T follicular helper cell (primary cell): Measurements from ENCODE around the gene PPIB.
"Not testable (repeated sequence)": the region's sequence is repeated elsewhere in the genome, so short reads cannot be mapped to it uniquely, and the experiment has no call there.

Experiments used
- DNase-seq: peaks from one replicate; pipeline ENCODE4 v3.0.0-alpha.2; 2020; ENCODE audit warnings: low read depth

PPIB gene

DNA sequence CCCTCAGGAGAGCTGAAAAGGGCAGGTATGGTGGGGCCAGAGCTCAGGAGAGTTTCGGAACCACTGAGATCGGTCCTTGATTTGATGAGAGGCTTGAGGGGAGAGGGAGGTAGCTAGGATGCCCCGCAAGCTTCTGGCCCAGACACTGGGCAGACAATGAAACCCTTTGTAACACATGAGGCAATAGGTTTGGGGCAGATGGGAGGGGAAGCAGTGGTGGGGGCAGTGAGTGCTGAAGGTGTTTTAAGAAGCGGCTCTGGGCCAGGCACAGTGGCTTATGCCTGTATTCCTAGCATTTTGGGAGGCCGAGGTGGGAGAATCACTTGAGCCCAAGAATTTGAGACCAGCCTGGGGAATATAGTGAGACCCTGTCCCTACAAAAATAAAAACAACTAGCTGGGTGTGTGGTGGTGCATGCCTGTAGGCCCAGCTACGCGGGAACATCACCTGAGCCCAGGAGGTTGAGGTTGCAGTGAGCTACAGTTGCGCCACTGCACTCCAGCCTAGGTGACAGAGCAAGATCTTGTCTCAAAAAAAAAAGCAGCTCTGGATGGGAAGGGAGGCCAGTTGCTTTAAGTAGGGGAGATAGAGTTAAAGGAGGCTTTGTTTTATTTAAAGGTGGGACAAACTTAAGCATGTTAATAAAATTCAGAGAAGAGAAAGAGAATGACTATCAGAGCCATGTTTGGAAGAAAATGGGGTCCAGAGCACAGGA, 20.9 kb downstream of the PPIB start:
- DNase-seq = no peak

DNA sequence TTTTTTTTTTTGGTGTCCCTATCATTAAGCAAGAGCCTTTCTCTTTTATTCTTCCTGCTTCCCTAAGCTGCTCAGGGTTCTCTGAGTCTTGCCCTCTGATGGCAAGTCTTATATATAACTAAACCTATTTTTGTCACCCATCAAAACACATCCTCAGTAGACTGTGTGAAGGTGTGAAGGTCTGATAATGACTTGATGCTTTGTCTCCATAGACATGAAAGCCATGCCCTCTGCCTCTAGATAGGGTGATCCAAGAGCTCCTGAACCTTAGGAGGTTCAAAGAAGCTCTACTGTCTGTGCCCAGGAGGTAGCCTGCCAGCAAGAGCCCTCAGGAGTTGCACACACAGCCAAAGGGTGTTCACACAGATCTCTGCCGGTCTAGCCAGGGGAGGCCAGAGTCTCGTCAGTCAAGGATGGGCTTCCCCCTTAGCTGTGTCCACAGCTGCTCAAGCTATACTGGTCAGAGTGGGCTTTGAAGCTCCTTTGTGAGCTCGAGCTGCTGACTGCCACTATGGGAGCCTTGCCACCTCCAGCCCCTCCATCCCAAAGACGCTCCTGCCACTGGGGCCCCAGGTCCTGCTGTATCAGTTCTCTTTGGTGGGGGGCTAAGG, 24.4 kb downstream of the PPIB start:
- DNase-seq = no peak

DNA sequence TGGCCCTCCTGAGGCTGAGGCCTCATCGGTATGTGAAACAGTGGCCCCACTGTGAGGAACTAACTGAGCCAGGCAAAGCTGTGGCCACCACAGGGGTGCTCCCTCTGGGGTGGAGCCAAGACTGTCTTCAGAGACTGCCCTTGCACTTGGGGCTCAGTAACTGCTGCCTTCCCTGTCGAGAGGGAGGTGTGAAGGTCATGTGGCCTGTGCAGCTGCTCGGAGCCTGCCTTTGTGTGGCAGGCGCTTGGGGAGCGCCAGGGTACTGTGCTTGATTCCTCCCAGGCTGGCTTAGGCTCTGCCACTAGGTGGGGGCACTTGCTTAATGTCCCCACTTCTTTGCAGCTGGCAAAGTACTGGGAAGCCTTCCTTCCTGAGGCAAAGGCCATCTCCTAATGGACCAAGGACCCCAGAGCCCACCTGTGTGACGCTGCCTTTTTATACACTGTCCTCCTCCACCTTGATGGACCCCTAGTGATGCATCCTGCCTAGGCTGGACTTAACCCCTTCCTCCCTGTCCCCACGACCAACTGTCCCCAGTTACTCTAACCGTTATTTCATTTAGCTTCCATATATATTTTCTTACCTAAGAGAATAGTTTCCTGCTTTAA, 25.5 kb downstream of the PPIB start:
- no peak for DNase-seq

DNA sequence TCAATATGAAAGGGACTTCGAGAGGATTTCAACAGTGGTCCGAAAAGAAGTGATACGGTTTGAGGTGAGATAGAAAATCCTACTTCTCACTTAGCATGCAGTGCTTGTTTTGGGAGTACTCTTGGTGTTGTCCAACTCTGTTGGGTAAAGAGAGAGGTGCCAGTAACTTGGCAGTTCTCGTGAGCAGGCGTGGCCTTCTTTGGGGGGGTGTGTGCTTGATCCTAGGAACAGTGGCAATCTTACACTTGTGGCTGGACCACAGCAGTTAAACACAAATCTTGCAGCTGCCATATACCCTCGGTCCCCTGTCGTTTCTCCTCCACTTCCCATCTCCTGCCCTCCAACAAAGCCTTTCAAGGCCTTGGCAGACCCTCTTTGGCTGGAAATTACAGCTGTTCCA, 26.5 kb downstream of the PPIB start:
- DNase-seq = no peak

DNA sequence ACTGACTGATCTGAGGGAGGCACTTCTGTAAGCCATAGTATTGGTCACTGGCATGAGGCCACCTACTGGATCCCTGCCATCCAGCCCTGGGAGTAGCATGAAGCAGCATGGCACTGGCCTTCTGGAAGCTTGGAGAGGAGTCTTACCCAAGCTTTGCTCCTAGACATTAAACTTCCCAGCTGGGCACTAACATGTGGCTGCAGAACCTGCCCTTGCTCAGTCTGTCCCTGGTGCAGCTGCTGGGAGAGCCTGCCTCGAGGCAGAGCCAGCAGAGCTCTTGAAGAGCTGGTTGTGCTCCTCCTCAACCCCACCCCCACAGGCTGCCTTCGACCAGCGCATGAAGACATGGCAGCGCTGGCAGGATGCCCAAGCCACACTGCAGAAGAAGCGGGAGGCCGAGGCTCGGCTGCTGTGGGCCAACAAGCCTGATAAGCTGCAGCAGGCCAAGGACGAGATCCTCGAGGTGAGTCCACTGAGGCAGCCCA, 28.4 kb downstream of the PPIB start:
- DNase-seq = no peak

DNA sequence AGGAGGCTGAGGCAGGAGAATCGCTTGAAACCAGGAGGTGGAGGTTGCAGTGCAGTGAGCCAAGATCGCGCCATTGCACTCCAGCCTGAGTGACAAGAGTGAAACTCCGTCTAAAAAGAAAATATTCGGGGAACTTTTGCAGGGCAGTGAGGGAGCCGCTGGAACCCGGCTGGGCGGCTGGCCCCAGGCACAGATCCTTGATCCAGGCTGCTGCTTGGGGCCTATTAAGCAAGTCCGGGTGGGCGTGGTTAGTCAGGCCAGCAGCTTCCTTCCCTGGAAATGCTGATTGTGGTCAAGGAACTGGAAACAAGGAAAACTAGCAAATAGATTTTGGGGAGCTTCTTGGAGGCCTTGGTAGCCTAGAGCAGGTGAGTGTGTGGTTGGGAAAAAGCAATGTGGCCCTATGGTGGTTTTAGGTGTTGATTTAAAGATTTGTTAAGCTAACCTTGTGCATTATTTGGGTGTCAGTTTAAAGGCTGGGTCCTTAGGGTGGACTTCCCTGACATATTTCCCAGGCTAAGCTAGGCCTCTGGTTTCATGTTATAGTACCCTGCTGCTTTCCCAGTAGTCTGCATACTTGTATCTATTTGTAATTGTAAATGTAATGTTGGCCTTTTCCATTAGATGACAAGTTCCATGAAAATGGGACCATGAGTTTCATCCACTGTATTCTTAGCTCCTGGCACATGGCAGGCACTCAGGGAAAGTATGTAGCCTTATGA, 29.0 kb downstream of the PPIB start:
- DNase-seq = no peak

DNA sequence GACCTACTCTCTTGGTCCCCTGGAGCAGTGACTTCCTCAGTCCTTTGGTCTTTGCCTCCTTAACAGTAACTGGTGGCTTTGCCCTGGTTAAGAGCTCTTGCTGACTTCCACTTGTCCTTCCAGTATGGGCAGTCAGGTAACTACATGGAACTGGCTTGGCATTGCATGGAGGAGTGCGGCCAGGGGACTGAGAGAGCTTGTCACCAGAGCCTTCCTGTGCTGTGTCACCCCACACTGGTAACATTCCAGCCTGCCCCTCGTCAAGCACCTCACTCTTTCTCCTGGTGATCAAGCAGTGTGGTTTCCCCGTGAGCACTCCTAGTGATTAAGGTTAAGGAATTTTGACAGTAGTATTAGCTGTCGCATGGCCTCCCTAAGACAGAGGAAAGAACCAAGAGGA, 30.6 kb downstream of the PPIB start:
- no peak for DNase-seq

DNA sequence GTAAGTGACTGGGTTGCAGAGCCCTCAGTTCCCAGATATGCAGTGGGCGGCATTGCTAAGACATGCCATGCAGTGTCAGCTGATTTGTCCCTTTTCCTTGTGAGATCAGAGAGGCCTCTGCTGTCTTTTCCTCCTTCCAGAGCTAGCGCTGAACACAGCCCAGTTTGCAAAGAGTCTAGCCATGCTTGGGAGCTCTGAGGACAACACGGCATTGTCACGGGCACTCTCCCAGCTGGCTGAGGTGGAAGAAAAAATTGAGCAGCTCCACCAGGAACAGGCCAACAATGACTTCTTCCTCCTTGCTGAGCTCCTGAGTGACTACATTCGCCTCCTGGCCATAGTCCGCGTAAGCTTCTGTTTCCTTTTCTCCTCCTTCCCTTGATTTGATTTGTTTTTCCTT, 31.3 kb downstream of the PPIB start:
- no peak for DNase-seq

DNA sequence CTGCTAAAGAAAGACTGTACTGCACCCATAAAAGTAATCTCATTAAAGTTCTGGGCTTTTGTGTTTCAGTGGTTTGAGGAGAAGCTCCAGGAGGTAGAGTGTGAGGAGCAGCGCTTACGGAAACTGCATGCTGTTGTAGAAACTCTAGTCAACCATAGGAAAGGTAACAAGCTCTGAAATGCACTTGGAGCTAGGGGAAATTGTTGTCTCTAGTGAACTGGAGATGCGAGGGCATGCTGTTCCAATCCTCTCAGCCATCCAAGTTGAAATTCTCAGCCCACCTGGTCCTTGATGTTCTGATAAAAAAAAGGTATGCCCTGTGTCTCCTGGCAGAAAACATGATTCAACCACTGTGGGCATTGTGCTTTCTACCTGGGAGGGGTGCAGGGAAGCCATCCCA, 32.7 kb downstream of the PPIB start:
- DNase-seq = no peak

DNA sequence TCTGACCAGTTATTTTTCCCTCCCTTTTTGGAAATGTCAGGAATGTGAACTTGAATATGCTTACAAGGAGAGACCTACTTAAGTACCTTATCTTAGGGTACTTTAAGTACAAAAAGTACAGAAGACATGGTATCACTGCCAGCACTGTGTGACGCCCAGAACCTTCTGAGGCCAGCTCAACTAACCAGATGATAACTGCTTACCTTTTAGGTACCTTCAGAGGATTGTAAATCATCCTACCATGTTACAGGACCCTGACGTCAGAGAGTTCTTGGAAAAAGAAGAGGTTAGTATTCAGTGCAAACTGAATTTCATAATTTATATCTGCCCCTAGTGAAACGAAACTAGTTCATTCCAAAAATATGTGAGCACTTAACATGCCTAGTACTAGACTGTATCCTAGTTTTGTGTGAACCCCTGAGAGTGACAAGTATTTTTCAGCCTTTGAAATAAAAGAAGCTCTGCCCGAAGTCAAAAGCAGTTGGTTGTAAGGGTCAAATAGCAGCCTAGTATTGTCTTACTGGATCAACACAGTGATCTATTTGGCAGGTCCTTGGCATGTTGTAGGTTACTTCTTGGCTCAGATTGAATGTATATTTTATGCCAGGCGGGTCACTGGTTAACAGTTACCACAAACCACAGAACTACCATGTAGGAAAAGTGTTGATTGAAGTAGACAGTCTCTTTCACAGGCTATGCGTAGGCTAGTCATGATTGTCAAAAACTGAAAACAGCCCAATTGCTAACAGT, 35.1 kb downstream of the PPIB start:
- no peak for DNase-seq

DNA sequence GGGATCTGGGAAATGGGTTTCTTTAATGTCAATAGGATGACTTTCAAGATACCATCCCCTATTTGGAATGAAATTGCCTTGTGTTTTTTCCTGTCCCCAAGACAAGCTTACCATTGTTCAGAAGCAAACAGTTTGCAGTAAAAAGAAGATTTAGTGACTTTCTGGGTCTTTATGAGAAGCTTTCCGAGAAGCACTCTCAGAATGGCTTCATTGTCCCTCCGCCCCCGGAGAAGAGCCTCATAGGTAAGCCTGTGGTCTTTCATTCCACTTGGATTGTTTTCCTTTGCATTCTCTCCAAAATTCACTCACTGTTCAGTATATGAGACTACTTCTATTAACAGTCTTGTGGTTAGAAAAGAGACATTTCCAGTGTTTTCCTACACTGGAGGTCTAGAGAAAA, 36.8 kb downstream of the PPIB start:
- no peak for DNase-seq

DNA sequence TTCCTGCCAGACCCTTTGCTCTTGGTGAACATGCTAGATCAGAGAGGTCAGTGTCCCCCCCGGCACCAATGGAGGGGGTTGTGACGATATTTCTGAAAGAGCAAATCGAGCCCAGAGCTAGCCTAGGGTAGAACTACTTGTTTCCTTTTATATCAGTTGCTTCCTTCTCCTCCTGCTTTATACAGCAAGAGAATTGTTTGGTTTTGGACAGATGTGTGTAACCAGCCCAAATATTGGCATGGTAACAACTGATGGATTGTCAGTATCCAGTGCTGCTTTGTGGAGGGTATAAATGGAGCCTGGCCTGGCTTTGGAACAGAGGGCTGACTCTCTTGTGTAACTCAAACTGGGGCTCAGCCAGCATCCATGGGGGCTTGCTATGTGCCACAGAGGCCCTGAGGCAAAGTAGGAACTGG, 39.9 kb downstream of the PPIB start:
- DNase-seq = no peak

DNA sequence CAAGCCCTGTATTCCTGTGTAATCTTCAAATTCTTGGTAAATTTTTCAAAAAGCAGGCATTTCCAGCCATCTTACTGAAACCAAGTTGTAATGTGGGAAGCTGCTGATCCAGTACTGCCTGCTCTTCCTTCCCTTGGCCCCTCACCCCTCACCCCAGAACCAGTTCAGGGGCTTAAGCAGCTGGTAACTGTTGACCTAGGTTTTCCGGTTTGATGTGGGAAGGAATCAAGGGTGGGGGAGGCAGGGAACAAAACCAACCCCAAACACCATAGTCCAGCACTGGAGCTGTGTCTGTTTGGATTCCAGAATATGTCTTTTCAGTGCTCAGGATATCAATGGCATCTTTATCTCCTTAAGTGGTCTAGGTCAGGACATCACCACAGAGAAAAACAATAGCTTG, 40.4 kb downstream of the PPIB start:
- DNase-seq = no peak

DNA sequence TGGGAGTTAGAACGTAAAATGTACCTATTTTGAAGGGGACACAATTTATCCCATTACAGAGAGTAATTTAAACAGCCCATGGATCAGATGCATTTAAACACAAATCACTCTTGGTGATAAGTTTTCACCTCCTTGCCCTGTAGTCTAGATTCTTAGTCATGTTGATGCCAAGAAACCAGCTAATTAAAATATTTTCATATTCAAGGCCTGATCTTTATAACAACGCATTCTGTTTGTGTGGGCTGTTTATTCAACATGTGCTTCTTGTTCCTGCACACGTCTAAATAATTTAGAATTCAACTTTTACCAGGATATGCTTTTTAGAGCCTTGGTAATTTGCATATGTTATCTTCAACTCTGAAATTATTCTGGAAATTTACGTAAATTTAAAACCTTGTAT, 41.2 kb downstream of the PPIB start:
- no peak for DNase-seq

DNA sequence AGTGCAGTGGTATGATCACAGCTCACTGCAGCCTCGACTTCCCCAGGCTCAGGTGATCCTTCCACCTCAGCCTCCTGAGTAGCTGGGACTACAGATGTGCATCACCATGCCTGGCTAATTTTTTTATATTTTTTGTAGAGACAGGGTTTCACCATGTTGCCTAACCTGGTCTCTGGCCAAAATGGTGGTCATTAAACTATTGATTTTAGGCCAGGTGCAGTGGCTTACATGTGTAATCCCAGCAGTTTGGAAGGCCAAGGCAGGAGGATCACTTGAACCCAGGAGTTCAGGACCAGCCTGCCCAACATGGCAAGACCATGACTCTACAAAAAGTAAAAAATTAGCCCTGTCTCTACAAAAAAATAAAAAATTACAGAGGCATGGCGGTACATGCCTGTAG, 42.5 kb downstream of the PPIB start:
- DNase-seq = not testable (repeated sequence)

DNA sequence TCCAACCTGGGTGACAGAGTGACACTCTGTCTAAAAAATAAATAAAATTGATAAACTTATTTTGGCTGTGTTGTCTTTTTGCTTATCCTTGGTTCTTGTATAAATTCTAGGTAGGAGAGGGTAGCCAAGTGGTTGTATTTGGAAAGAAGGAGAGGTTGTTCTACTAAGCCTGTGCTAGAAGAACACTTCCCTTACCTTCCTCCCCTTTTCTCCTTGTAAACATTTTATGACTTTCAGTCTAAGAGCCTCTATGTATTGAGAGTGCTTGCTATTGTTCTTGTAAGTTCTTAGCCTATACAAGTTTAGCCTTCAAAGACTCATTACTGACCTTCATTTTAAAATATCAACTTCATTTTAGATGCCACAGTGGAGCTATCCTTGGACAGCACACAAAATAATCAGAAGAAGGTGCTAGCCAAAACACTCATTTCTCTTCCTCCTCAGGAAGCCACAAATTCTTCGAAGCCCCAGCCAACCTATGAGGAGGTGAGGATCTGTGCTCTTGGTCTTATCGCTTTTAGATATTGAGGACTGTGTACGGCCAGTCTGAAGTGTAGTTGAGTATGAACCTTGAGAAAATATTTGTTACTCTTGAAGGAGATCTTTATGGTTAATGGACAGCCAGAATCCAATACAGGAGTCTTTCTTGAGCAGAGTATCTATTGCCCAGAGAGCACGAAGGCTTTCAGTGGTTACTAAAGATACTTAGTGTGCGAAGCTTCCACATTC, 44.9 kb downstream of the PPIB start:
- DNase-seq = no peak

DNA sequence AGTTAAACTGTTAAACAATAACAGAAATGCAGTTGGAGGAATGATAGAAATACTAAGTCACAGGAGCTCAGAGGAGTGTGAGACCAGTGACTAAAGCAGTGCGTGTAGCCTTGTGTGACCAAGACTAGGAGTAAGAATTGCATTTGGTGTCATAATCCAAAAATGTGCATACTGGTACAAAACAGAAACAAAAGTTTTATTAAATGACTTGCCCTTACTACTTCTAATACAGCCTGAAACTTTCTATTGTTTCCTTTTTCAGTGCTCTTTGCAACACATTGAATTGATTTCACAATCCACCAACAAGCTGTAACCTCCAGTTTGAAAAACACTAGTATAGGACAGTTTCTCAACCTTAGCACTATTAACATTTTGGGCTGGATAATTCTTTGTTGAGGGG, 49.9 kb downstream of the PPIB start:
- no peak for DNase-seq

DNA sequence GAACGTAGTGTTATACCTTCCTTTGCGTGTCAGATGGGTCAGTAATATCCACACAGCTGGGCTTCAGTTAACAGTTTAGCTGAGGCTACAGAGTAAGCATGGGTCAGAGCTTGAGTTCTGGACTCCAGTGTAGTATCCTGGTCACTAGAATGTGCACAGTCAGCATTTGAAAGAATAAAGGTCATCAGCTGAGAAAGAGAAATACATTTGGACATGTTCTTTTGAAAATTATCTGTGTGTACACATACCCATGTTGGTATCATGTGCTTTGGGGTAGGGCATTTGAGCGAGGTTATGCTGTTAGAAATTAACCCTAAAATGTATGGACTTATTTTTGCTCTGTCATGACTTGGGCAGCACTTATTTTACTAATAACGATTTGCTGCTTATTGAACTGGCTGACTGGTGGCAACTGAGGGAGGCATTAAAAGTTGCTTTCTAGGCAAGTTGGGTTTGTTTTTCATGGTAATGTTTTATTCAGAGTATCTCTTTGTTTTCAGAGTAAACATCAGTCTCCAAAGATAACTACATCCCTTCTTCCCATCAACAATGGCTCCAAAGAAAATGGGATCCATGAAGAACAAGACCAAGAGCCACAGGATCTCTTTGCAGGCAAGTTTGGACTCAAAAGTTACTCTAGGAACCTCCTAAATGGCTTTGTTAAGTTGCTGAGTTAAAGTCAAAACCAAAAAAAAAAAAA, 50.6 kb downstream of the PPIB start:
- DNase-seq = no peak

DNA sequence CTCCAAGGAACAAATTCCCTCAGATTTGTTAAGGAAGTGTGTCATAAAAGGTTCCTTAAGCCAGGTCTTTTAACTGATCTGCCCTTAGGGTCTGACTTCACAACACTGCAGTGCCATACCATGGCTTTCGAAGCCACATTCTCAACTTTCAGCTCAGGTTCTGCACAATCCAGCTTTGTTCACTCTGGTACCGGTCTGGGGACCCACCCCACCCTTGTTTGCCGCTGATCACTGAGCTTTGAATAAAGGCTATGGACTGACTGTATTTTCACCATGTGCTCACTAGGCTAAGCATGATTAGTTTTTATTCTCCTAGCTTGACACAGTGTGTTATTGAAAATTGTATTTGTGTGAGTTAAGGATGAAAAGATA, 51.2 kb downstream of the PPIB start:
- DNase-seq = no peak

DNA sequence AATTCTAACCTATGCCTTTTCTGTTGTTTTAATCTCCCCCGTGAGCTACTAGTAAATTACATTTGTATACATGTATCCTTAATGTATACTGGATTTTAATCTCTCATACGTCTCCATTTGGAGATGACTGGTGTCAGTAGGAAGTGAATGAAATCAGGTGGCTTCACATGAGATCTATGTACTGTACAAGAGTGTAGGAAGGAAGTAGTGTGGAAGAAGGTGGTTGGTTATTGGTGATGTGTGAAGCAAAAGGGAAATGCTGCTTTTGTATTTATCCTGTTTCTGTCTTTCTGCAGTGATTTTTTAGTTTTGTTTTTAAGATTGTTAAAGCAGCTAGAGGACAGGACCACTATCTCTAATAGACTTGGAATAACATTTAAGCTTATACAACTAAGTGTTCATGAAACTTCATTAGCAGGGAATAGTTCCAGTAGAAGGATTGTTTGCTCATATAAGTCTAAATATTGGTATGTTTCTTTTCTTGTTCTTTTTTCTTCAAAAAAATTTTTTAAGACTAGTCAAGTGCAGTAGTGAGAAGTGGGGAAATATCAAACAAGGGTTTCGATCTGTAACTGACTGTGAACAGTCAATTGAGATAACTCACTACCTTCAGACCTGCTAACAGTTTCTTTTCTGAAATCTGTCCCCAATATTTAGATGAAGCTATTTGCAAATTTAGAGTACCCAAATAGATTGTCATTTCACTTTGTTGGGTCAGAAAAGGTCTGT, 51.7 kb downstream of the PPIB start:
- no peak for DNase-seq
